ENCODE measurements around the gene VEZT.
"Not testable (repeated sequence)": the region's sequence is repeated elsewhere in the genome, so short reads cannot be mapped to it uniquely, and the experiment has no call there.

Gene VEZT

GRCh38 chr12:95225645-95226212 lies 8.1 kb downstream of the VEZT start:
- DNase-seq, result no peak

- no peak for DNase-seq
Observed at GRCh38 chr12:95227818-95228356, 10.3 kb downstream of the VEZT start.

GRCh38 chr12:95228617-95229016 lies 11.0 kb downstream of the VEZT start:
- DNase-seq, result no peak

DNA sequence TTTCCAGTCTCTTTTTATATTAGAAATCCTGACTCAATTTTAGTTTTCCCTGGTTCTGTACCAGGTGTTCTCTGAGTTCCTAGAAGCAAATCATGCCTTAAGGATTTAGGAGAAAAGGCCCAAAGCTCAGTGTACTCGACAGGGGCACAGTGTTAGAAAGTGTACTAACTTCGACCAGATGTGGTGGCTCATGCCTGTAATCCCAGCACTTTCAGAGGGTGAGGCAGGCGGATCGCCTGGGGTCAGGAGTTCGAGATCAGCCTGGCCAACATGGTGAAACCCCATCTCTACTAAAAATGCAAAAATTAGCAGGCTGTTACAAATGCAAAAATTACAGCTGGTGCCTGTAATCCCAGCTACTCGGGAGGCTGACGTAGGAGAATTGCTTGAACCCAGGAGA lies 12.0 kb downstream of the VEZT start:
- DNase-seq, result no peak

GRCh38 chr12:95230313-95230712 lies 12.7 kb downstream of the VEZT start:
- no peak for DNase-seq

- DNase-seq, result no peak
Observed at GRCh38 chr12:95231190-95231589, 13.6 kb downstream of the VEZT start.

GRCh38 chr12:95234187-95234586 lies 16.6 kb downstream of the VEZT start:
- DNase-seq, result not testable (repeated sequence)

DNA sequence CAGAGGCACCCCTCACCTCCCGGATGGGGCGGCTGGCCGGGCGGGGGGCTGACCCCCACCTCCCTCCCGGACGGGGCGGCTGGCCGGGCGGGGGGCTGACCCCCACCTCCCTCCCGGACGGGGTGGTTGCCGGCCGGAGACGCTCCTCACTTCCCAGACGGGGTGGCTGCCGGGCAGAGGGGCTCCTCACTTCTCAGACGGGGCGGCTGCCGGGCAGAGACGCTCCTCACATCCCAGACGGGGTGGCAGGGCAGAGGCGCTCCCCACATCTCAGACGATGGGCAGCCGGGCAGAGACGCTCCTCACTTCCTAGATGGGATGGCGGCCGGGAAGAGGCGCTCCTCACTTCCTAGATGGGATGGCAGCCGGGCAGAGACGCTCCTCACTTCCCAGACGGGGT lies 18.0 kb downstream of the VEZT start:
- DNase-seq, result not testable (repeated sequence)

DNA sequence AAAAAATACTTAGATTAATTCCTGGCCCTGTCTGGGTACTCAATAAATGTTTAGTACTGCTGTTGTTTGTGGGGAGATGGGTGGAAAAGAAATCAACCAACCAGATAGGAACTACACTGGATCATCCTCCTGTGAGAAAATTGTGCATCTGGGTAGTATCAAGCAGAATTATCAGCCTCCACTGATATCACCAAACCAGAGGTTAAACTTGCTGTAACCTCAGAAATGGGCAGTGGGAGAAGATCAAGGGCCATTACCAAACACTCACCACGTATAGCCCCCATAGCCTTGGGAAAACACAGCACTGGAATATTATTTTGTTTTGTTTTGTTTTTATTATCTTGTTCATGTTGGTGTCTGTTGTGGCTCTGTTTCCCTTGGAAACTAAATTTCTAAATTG lies 19.7 kb downstream of the VEZT start:
- DNase-seq, result no peak

GRCh38 chr12:95238150-95238549 lies 20.5 kb downstream of the VEZT start:
- DNase-seq, result no peak

- no peak for DNase-seq
Observed at GRCh38 chr12:95239216-95239615, 21.6 kb downstream of the VEZT start.

- not testable (repeated sequence) for DNase-seq
Observed at GRCh38 chr12:95239835-95240234, 22.2 kb downstream of the VEZT start.

DNA sequence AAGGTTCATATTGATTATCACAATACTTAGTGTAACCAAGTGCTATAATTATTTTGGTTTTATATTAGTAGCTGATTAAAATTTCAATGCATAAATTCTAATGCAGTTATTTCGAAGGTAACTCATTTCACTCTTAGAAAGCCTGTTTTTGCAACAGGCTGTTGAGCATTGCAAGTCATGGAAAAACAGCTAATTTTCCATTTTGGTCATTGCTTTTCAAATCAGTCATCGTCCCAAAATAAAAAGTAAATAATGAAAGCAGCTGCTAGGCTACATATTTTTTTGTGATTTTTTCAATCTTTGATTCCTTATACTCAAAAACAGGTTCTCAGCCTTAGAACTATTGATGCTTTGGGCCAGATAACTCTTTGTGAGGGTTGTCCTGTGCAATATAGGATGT lies 22.9 kb downstream of the VEZT start:
- DNase-seq, result no peak

GRCh38 chr12:95241138-95241537 lies 23.5 kb downstream of the VEZT start:
- not testable (repeated sequence) for DNase-seq

GRCh38 chr12:95241761-95242506 lies 24.3 kb downstream of the VEZT start:
- DNase-seq, result no peak

DNA sequence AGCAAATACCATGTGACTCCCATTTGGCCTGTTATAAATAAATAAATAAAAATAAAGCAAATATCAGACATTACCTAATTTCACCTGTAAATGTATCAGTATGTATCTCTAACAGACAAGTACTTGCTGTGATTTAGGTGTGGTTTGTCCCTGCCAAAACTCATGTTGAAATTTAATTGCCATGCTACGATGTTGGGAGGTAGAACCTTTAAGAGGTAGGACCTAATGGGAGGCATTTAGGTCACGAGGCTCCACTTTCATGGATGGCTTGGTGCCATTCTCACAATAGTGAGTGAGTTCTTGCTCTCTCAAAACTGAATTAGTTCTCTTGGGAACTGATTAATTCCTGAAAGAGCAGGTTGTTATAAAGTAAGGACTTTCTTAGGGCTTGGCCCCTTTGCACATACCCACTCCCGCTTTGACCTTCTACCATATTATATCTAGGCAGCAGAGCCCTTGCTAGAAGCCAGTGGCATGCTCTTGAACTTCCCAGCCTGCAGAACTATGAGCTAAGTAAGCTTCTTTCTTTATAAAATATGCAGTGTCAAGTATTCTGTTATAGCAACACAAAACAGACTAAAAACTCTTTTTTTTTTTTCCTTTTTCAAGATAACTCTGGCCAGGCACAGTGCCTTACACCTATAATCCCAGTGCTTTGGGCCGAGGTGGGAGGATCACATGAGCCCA lies 26.0 kb downstream of the VEZT start:
- no peak for DNase-seq

DNA sequence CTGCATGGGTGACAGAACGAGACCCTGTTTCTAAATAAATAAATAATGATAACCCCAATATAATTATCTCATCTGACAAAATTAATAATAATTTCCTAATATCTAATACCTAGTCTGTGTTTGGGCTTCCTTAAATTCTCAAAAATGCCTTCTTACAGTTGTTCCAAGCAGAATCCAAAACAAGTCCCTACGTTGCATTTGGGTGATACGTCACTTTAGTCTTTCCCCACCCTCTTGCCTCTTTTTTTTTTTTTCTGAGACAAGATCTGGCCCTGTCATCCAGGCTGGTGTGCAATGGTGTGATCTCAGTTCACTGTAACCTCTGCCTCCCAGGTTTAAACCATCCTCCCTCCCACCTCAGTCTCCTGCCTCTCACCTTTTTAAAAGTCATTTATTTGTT lies 26.7 kb downstream of the VEZT start:
- DNase-seq, result no peak

GRCh38 chr12:95248095-95248494 lies 30.5 kb downstream of the VEZT start:
- DNase-seq, result no peak

GRCh38 chr12:95248604-95249360 lies 31.2 kb downstream of the VEZT start:
- DNase-seq, result no peak

GRCh38 chr12:95253386-95253785 lies 35.8 kb downstream of the VEZT start:
- DNase-seq, result no peak

- DNase-seq, result no peak
Observed at GRCh38 chr12:95257541-95257940, 39.9 kb downstream of the VEZT start.

DNA sequence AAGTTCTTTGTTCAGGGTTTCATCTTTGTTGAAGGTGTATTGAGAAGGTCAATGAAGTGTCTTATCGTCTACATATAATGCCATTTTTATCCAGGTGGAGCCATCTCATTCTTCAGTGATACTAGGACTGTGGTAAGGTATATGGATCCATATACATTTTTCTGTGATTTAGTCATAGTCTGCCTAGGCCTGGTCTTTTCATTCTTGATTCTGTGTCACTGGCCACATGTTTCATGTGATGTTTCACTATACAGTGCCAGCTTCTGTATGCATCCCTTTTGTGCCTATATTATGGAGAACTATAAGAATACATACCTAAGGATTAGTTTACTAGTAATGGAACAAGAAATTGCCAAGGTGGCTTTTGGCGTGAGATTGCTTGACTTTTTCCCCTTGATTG lies 40.5 kb downstream of the VEZT start:
- DNase-seq, result no peak

DNA sequence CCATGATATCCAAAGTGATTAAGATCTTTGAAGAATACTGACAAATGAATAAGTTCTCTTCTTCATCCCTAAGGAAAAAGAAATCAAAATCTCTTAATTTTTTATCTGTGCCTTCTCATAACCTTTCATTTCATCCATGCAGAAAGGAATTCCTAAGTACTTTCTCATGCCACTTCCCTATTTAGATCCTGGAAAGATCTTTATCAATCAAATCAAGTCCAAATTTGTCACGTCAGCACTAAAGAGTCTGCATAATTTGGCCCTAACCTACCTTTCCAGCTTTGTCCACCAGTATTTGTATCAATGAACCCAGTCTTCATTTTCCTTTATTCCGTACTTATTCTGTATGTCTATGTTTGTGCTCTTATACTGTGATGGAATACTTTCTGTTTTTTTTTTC lies 41.2 kb downstream of the VEZT start:
- DNase-seq, result no peak
